ENCODE data around the gene ADGRA1.

DNA sequence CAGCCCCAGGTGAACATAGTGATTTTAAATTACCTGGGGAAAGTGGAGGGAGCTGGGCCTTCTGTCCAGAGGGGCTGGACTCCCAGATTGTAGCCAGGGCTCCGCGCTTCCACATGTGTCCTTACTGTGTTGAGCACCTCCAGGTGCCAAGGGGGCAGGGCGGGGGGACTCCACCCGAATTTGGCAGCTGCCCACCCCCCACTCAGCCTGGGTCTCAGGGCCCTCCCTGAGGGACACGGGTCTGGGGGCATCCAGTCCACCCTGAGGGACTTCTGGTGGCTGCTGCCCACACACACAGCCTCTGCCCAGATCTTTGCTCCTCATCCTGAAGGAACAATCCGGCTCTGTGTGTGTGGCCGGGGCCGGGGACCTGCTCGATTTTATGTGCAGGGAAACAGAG is 28.2 kb upstream of the ADGRA1 start:
- TF ChIP-seq, protein P1, sequence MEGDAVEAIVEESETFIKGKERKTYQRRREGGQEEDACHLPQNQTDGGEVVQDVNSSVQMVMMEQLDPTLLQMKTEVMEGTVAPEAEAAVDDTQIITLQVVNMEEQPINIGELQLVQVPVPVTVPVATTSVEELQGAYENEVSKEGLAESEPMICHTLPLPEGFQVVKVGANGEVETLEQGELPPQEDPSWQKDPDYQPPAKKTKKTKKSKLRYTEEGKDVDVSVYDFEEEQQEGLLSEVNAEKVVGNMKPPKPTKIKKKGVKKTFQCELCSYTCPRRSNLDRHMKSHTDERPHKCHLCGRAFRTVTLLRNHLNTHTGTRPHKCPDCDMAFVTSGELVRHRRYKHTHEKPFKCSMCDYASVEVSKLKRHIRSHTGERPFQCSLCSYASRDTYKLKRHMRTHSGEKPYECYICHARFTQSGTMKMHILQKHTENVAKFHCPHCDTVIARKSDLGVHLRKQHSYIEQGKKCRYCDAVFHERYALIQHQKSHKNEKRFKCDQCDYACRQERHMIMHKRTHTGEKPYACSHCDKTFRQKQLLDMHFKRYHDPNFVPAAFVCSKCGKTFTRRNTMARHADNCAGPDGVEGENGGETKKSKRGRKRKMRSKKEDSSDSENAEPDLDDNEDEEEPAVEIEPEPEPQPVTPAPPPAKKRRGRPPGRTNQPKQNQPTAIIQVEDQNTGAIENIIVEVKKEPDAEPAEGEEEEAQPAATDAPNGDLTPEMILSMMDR (IDR thresholded peaks at IDR 0.05) = no peak
- TF ChIP-seq POLR2A (IDR thresholded peaks at IDR 0.05) = no peak
